GM21737 (cell line): ENCODE results near the gene CD4.
"Not testable (repeated sequence)": the region's sequence is repeated elsewhere in the genome, so short reads cannot be mapped to it uniquely, and the experiment has no call there.

Experiments used
- ATAC-seq: cut with Tn5 transposase; IDR thresholded peaks from one replicate; pipeline ENCODE4 v1.9.1; 2021; ENCODE audit warnings: mild to moderate bottlenecking, moderate library complexity; ENCODE audit not compliant: unreplicated experiment

The CD4 gene

GRCh38 chr12:6788972-6789924, at the start of gene CD4:
CD4 (plus strand) TSS chr12:6789528; CDS start chr12:6800139, 10,611 bp downstream.
- no peak for ATAC-seq

GRCh38 chr12:6742080-6742479, 47.2 kb upstream of the CD4 start:
- ATAC-seq: not testable (repeated sequence)

- no peak for ATAC-seq
Measured at GRCh38 chr12:6742834-6743233, 46.5 kb upstream of the CD4 start.

- ATAC-seq: not testable (repeated sequence)
Measured at GRCh38 chr12:6743300-6743699, 46.0 kb upstream of the CD4 start.

- peak; percentile 51 for ATAC-seq
Measured at GRCh38 chr12:6745741-6746525, 43.4 kb upstream of the CD4 start.

- no peak for ATAC-seq
Measured at GRCh38 chr12:6747216-6747615, 42.1 kb upstream of the CD4 start.

GRCh38 chr12:6748761-6749160, 40.6 kb upstream of the CD4 start:
- no peak for ATAC-seq

- no peak for ATAC-seq
Measured at GRCh38 chr12:6750506-6750905, 38.8 kb upstream of the CD4 start.

GRCh38 chr12:6751767-6752166, 37.6 kb upstream of the CD4 start:
- no peak for ATAC-seq

GRCh38 chr12:6752167-6752920, 37.0 kb upstream of the CD4 start:
- ATAC-seq: no peak

- peak; percentile 86 for ATAC-seq
Measured at GRCh38 chr12:6752921-6753771, 36.2 kb upstream of the CD4 start, which contains the start of gene MLF2. MLF2 (minus strand) TSS chr12:6753141; CDS start chr12:6752334, 807 bp downstream.

GRCh38 chr12:6753772-6754356, 35.5 kb upstream of the CD4 start:
- no peak for ATAC-seq

GRCh38 chr12:6754411-6754810, 34.9 kb upstream of the CD4 start:
- ATAC-seq: no peak

- ATAC-seq: no peak
Measured at GRCh38 chr12:6757028-6757690, 32.2 kb upstream of the CD4 start.

GRCh38 chr12:6758506-6759095, 30.7 kb upstream of the CD4 start:
- ATAC-seq: no peak

GRCh38 chr12:6759741-6760140, 29.6 kb upstream of the CD4 start:
- no peak for ATAC-seq

GRCh38 chr12:6763380-6763779, 25.9 kb upstream of the CD4 start:
- no peak for ATAC-seq

GRCh38 chr12:6764011-6764828, 25.1 kb upstream of the CD4 start:
- ATAC-seq: peak; percentile 65
